CD1c-positive myeloid dendritic cell (primary cell): ENCODE data around the gene RAB11FIP5.

ENCODE experiments used
- DNase-seq: peaks from one replicate; pipeline ENCODE4 v3.0.0-alpha.2; 2016; ENCODE audit errors: extremely low spot score

Gene RAB11FIP5

DNA sequence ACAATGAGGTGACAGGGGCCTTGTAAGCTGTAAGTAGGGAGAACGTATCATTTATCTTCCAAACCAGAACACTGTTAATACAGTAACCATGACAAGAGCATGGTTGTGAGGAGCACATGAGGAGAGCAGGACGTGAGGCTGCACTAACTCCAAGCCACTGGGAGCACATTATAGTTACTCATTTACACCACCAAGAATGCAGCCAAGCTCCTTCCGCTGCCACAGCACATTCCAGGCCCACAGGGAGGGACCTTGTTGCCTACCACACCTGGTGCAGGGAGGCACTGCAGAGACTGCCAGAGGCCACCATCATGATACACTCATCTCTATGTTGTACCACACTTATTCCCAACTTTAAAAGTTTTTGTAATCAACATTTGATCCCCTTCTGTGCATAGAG is 27.8 kb downstream of the RAB11FIP5 start:
- no peak for DNase-seq

DNA sequence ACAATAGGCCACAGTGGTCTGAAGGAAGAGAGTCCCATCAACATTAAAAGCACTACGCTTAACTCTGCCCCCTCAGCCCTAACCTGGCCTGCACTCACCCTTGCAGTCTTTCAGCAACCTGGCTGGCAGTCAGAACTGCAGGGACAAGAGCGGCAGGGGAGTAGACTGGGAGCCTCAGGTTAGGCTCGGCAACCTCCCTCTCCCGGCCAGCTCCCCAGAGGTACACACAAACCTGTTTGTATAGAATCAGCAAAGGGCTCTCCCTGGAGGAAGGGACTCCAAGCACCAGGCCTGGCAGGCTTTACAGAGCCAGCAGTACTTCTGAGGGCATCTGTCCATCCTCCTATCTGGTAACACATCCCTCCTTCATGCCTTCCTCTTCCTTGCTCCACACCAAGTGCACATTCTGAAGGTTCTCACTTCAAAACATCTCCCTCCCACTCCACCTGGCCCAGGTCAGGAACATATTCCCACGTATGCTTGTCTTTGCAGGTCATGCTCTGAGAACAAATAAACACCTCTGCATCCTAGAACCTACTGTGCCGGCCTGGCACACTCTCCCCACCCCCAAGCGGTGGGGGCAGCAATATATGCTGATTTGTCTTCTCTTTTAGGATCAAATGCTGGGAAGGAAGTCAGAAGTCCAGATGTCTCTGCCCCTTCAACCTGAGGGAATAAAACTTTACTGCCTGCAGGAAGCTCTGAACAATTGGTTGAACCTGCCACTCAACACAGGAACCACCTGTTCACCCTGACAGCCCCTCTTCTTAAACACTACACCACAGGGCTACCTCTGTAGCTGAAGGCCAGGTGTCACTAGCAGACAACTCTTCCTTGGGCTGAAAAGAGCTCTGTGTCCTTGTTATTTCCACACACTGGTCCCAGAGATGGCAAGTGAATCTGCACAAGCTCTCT is 28.6 kb downstream of the RAB11FIP5 start:
- DNase-seq, result no peak

DNA sequence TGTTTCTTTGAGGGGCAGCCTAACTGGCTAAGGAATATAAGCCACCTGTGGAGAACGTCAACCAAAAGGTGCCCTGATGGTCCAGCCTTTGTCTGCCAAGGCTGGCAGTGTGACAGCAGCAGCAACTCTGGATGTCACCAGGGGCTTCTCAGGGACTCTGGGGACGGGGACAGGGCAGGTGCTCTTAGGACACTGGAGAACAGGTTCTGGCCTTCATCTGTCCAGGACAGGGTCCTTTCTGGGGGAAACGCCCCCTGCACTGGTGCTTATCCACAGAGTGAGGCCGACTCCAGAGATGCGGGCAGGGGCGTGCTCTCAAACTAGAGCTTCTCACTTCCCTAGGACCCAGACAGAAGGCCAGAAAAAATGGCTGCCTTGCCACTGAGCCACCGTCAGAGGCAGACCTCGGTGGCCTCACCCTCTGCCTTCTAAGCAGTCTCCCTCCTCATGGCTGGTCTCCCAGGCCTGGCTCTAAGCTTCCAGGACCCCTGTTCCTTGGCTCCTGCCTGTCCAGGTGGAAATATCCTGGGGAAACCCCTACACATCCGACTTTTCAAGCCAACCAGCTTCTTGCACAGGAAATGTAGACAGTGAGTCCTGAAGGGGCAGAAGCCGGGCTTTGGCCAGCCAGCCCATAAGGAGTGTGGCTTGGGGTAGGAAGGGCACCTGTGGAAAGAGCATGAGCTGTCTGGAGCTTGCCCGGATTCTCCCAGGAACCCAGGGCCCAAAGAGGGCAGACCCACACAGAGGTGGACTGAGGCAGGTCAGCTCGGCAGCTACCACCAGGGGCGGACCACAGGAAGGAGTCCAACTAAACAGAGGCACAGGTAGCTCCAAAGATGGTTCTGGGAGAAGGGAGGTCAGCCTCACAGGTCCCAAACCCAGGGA is 30.0 kb downstream of the RAB11FIP5 start:
- no peak for DNase-seq

DNA sequence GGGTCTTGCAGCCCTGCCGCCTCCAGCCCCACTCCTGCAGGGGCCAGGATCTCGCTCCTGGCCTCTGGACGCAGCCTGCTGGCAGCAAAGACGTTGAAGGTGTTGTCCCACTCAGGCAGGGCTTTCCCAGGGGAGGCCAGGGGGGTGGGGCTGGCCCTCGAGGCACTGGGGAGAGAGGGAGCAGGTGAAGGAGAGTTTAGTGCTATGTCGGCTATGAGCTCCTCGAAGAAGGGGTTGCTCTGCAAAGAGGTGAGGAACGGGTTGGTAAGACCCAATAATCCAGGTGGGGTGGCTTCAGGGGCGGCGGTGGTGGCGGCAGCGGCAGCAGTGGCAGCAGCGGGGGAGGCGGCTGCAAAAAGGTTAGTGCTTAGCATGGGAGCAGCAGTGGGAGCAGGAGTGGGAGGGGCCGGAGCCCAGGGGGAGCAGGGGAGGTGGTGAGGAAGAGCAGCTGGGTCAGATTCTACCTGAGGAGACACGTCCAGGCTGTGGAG is 31.5 kb downstream of the RAB11FIP5 start:
- DNase-seq, result no peak

DNA sequence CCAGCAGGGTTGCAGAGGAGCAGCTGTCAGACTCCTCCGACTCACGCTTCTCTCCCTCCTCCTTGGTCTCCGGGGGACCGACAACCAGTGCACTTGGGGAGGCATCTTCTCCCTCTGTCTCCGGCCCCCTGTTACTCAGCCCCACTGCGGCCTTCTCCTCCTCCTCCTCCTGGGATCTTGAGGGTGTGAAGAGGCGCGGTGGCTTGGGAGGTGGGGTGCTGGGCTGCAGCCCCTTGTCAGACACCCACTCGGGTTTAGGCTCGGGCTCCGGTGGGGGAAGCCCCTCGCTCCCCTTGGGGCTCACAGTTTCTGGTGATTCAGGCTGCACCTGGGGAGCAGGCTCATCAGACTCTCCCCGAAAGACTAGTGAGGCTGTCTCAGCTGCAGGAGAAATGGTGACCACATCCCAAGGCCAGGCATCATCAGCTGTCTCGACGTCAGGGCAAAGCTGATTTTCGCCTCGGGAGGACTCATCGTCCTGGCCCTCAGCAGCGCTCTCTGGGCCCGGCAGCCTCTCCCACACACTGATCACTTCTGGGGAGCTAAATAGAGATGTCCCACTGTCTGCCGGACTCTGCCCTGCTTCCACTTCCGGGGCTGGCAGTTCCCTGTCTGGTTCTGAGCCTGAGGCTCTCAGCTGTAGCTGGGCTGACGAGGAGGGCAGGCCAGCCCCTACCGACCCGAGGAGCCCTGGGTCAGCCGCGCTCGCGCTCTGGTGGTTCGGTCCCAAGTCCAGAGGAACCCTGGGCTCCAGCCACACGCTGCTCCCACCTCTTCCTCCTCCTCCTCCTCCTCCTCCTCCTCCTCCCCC is 32.2 kb downstream of the RAB11FIP5 start:
- no peak for DNase-seq

DNA sequence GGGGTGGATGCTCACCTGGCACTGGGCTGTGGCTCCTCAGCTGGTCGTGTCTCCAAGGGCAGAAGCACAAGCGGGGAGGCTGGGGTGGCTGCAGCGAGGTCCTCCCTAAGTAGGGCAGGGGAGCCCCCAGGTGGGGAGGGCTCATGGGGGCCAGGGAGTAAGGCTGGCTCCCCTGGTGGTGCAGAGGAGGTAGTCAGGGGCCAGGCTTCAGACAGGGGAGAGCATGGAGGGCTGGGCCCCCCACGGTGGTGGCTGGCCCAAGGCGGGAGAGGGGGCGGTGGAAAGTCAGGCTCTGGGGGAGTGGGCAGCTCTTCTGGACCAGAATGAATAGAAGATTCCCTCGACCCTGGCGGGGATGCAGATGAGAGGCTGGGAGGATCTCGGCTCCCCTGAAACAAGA is 33.1 kb downstream of the RAB11FIP5 start:
- no peak for DNase-seq

DNA sequence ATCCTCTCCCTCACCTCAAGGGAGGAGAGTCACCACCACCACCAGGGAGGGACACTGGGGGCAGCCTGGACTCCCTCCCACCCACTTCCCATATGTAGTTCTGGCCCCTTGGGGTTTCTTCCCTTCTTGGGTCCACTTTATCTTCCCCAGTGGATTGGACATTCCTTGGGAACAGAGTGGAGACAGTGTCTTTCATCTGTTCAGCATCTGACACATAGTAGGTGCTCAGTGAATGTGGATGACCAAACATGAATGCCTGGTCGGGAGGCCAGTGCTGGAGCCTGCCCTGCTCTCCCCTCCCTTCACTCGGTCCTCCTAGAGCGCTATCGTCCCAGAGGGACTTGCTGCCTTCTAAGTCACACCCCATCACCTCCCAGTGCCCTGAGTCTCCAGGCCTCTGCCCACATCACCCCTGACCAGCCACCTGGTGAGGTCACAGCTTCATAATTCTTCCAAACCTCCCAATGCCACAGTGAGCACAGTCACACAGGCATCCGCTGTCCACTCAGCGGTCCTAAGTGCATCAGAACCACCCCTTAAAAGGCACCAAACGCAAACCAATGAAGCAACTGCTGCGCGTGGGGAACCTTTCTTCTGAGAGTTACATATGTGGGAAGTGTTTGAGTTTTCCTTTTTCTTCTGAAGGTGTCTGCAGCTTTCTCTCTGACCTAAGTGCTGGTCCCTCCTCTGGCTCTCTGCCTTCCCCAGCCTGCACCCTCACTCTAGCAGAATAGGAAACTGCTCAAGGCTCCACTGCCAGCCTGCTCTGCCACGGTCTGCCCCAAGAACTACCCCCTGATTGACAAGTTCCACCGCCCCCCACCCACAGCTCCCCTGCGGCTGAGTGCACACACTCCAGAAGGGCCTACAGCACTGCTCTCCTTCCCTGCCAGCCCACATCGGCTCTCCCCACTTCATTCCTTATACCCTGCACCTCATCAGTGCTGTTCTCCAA is 34.0 kb downstream of the RAB11FIP5 start:
- DNase-seq, result no peak

DNA sequence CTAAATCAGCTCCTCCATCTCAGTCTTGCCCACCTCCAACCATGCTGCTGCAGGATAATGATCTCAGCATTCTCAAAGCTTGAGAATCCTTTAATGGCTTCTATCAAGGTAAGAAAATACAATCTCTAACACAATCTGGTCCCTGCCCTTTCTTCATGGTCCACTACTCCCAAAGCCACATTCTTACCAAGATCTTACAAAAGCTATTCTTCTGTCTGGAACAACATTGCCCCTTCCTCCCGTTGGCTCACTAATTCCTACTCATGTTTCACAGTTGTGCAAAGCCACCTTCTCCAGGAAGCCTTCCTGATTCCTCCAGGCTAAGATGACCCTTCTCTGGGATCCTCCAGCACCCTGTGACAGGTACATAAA is 35.3 kb downstream of the RAB11FIP5 start:
- DNase-seq, result no peak

DNA sequence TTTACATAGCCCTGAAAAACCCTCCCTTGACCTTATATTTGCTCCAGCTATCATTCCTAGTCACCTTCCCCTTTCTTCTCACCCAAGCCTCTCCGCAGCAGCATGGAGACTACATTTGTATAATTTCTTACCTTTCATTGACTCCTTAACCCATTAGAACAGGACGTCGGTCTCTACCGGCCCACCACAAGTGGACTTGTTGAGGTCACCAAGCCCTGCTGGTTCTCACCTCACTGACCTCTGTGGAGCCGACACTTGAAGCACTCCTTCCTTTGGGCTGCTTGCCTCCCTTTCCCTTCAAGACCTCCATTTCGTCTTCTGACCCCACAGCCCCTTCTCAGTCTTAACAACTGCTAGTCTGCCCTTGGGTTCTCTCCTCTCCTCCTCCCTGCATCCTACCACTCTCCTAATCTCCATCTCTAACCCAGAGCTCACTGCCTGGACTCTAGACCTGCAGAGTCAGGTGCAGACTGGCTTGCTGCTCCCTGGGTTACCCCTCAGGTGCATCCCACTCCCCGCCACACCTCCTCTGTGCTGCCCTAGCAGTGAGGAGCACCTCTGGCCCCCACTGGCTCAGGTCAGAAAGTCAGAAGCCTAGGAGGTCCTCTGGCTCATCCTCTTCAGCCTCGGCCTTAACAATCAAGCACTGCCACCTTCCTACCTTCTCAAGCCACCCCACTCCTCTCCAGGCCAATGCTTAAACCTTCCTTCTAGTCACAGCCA is 35.9 kb downstream of the RAB11FIP5 start:
- DNase-seq, result no peak

DNA sequence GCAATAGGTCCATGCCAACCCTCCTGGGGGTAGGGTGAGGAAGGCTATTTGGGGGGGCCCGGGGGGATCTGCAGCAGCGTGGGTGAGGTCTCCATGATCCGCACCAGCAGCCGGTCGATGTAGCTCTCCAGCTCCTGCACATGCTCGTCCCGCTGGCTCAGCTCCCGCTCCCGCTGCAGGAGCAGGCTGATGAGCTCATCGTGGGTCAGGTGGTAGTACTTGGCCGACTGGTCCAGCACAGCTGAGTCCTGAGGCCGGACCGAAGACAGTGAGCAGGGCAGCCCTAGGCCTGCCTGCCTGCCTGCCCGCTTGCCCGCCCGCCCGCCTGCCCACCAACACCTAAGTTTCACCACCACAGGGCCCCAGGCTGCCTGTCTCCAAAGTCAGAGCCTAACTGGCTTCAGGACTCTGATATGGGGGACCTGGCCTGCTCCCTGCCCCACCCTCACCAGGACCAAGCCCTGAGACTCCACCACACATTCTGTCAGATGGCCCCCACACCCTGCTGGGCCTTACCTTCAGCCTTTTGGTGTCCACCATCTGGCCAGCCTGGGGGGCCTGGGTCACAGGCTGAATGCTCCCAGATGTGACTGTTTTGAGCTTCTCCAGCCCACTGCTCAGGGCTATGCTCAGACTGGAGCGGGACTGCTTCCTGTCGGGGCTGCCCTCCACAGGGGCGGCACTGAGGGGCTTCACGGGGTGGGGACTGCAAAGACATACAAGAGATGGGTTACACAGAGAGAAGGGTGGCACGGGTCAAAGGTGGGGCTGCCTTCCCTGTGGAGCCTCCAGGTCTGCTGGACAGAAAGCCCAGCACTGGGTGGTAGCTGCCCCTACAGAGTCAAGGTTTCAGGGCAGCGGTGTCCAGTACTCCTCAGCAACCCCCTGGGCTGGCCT is 37.0 kb downstream of the RAB11FIP5 start:
- no peak for DNase-seq

DNA sequence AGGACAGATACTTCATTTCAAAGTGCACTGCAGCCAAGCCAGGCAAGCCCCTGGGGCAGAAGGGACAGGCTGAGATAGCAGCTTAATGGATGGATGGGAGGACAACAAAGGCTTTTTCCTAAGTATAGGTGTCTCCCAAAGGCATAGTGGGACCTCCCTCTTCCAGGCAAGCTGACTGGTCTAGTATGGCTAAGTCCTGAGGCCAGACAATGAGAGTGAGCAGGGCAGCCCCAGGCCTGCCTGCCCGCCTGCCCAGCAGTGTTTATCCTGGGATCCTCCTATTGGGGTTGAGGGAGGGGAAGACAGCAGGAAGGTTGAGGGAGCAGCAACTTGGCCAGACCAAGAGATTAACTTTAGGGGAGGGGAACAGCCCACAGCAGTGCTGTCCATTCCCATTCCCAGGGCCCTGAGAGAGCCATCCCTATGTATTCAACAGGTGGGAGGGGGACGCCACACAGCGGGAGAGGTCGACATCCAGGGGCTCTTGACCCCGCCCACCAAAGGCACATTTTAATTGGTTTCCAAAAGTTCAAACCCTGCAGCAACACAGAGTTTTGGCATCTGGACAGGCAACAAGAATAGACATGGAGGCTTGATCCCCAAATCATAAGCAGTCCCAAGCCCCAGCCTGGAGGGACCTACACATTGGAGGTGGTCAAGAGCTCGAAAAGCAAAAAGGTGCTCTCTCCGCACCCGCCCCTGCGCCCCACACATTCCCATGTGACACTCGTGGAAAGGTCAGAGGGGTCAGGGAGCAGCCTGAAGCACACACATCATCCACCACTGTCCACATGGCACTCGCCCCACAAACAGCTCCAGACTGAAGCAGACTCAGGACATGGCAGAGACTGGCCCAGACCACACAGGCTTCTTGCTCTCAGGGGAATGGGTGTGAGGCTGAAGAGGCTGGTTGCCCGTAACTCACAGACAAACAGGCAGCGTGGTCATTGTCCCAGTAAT is 38.4 kb downstream of the RAB11FIP5 start:
- no peak for DNase-seq

DNA sequence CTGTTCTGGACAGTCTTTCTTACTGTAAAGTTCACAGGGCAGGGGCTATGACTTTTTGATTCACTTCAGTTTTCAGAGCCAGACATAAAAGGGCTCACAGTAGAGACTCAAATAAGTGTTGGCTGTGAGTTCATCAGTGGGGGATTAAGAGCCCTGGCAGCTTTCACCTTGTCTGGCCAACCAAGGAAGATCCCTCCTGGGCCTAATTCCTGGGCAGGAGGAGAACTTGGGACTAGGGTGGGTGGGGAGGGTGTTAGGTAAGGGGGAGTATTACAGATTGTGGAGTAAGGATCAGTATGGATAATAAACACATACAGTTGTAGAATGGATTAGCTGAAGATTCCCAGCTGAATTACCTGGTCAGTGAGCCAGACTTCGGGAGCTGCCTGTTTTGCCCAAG is 40.3 kb downstream of the RAB11FIP5 start:
- no peak for DNase-seq

DNA sequence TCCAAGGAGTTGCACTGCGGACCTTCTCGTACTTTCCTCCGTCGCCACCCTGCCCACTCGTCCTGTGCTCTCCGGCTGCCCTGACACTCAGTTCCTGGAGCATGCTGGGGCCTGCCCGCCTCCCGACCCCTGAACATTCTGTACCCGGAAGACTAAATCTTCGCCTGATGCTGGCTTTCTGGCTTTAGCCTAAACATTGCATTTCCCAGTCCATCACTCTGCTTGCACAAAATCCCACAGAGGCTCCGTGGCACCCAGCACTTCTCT is 40.7 kb downstream of the RAB11FIP5 start:
- no peak for DNase-seq

DNA sequence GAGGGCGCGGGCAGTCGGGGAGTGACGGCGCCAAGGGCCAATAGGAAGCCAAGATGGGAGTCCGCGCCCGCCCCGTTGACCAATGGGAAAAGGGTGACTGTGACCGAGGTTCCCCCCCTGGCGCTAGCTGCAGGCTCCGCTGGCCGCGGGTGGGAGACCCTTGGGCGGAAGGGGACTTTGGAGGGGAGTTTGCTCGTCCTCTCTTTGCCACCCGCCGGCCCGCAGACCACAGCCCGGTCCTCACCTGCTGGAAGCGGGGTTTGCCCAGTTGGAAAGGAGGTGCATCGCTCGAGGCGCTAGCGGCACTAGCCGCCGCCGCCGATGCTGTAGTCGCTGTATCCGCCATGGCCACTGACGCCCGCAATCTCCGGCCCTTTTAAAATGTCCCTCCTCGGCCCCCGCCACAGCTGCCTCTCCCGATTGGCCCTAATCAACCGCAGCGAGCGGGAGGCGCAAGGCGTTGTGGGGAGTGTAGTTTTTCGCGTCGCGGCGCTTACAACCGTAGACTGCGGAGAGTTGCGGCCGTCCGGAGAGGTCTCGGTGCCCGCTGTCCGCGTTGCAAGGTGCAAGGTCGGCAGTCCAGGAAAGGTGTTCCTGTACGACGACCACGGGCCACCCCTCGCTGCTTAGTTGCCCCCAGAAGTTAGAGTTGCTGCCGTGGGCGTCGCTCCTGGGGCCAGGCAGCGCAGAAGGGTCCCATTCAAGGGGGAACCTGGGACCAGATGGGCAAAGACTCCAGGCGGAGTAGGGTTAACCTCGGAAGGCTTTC is 41.2 kb downstream of the RAB11FIP5 start, which contains the start of gene SFXN5:
Gene SFXN5, minus strand, starts transcription at position 353 of the 769 bp plus-strand sequence. Its CDS starts 7 bp downstream, at position 346.
- DNase-seq, result peak; percentile 98

DNA sequence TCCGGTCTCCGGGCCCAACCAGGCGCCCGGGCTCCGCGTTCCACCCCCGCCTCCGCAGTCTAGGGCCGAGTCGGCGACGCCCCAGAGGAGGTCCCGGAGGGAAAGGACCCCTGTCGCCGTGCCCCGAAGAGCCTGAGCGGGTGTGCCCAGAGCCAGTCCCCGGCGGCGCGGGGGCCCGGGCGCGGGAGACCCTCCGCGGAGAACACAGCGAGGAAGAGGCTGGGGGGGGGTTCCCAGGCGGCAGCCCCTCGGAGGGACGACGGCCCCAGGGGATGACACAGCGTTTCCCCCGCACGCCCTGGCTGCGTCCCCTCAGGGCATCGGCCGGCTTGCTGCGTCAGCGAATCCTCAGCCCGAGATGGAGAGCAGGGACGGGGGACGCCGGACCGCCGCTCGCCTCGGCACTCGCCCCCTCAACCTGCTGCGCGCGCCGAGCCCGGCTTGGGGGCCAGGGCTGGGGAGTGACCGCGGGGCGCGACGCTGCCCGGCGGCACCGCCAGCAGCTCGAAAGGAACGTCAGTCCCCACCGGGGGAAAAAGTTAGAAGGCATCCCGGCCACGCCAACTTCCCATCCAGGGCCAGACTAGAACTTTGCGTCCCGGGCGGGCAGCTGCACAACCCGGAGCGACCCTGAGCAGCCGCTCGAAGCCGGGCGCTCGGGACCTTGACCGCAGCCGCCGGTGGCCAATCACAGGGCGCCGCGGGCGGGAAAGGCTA is 41.9 kb downstream of the RAB11FIP5 start:
- DNase-seq, result no peak

DNA sequence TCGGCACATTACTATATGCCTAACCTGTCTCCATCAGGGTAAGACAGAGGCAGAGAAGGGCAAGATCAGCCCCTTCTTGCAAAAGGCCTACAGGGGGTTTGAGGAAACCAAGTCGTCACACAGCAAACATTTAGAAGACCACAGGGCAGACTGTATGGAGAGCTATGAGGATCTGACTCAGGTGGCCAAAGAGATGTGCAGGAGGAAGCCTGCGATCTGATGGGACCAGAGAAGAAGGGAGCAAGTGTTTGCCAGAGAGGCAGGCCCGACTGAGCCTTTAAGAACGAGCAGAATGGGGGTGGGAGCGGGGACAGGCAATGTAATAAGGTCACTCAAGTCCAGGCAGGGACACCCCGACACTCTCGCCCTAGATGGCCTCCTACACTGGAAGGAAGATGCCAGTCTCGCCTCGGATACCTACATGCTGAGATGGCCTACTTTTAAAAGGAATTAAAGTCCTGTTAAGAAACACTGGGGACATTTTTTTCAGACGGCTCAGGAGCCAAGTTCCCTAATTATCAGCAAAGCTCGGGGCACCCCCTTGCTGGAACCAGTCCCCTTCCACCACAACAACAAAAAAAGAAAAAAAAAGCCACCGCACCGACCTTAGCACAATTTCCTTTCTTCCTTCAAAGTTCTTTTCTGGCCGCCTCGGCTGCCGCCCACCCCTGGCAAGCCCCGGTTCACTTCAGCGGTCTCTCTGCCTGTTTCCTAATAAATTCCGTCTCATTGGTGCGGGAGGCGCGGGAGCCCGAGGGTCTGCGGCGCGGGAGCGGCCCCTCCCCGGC is 42.7 kb downstream of the RAB11FIP5 start:
- DNase-seq, result peak; percentile 51
